ENCODE data around the gene ZNF804A. TPM values are rescaled to one million over a fixed set of nuclear protein-coding genes. Genes with fewer than 3 reads are reported as not detected.

Gene ZNF804A
- total RNA-seq, 1 donor from 2014 or later = 0.32 TPM

DNA sequence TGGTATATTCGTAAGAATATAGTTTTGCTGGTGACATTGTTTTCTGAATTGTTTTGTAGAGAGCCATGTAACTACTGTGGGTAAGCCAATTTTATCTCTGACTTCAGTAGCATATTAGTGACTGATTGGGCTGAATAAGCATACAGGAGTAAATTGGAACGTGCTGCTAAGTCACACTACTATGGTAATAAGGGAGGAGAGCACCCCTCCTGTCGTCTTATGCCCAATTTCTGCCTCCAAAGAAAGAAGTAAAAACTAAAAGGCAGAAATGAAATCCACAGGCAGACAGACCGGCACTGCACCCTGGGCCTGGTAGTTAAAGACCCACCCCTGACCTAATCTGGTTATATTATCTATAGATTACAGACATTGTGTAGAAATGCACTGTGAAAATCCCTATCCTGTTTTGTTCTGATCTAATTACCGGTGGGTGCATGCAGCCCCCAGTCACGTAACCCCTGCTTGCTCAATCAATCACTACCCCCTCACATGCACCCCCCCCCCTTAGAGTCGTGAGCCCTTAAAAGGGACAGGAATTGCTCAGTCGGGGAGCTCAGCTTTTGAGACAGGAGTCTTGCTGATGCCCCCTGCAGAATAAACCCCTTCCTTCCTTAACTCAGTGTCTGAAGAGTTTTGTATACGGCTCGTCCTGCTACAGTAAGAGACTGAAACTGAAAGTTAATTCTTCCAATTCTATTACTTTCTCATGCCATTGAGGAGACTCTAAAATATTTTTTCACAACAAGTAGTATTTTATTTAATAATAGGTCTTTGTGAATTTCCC is 167.0 kb downstream of the ZNF804A start:
- H3K4me3 Mint-ChIP-seq (ENCODE audit: unreplicated experiment) = no peak overlapping the region
- H3K27me3 Mint-ChIP-seq (ENCODE audit: low read depth, unreplicated experiment) = no peaks in the 10 kb centered on the region
- Histone ChIP-seq H4K20me1 (ENCODE audit: insufficient read depth, low read length) (no peaks in the 10 kb centered on the region), H3K4me1 (ENCODE audit: insufficient read depth, low read length) (no peaks in the 10 kb centered on the region), H3K4me2 (ENCODE audit: low read length) (no peak overlapping the region), H3K27me3 (ENCODE audit: insufficient read depth, low read length) (no peaks in the 10 kb centered on the region), H3K4me3 (ENCODE audit: insufficient read depth, low read depth, low read length) (no peak overlapping the region), H3K9ac (ENCODE audit: low read length) (no peak overlapping the region), H2AFZ (ENCODE audit: low read depth, low read length) (no peak overlapping the region), H3K36me3 (ENCODE audit: insufficient read depth, low read length) (no peaks in the 10 kb centered on the region), H3K79me2 (ENCODE audit: insufficient read depth, low read length) (no peaks in the 10 kb centered on the region), H3K9me3 (ENCODE audit: insufficient read depth, low read depth, low read length) (no peaks in the 10 kb centered on the region), H3K27ac (ENCODE audit: low read depth, low read length) (no peak overlapping the region)
- H3K9me3 Mint-ChIP-seq (ENCODE audit: unreplicated experiment) = no peaks in the 10 kb centered on the region
- FAIRE-seq (no peak), DNase-seq (ENCODE audit: low read depth) (no peak)
- H3K27ac Mint-ChIP-seq (ENCODE audit: unreplicated experiment) = no peak overlapping the region
- H3K4me1 Mint-ChIP-seq (ENCODE audit: low read depth, unreplicated experiment) = no peaks in the 10 kb centered on the region
- TF ChIP-seq EZH2 (IDR thresholded peaks at IDR 0.05; ENCODE audit: insufficient read depth, low read length) = no peak
- TF ChIP-seq, protein P1, sequence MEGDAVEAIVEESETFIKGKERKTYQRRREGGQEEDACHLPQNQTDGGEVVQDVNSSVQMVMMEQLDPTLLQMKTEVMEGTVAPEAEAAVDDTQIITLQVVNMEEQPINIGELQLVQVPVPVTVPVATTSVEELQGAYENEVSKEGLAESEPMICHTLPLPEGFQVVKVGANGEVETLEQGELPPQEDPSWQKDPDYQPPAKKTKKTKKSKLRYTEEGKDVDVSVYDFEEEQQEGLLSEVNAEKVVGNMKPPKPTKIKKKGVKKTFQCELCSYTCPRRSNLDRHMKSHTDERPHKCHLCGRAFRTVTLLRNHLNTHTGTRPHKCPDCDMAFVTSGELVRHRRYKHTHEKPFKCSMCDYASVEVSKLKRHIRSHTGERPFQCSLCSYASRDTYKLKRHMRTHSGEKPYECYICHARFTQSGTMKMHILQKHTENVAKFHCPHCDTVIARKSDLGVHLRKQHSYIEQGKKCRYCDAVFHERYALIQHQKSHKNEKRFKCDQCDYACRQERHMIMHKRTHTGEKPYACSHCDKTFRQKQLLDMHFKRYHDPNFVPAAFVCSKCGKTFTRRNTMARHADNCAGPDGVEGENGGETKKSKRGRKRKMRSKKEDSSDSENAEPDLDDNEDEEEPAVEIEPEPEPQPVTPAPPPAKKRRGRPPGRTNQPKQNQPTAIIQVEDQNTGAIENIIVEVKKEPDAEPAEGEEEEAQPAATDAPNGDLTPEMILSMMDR (IDR thresholded peaks at IDR 0.05; ENCODE audit: insufficient read depth, low read depth, low read length) = no peak
- H3K36me3 Mint-ChIP-seq (ENCODE audit: low read depth, unreplicated experiment) = no peaks in the 10 kb centered on the region

- Histone ChIP-seq H2AFZ (ENCODE audit: low read depth, low read length) (no peak overlapping the region), H4K20me1 (ENCODE audit: insufficient read depth, low read length) (no peaks in the 10 kb centered on the region), H3K4me3 (ENCODE audit: insufficient read depth, low read depth, low read length) (no peak overlapping the region), H3K4me2 (ENCODE audit: low read length) (no peak overlapping the region), H3K27ac (ENCODE audit: low read depth, low read length) (no peak overlapping the region), H3K79me2 (ENCODE audit: insufficient read depth, low read length) (no peaks in the 10 kb centered on the region), H3K4me1 (ENCODE audit: insufficient read depth, low read length) (no peaks in the 10 kb centered on the region), H3K36me3 (ENCODE audit: insufficient read depth, low read length) (no peaks in the 10 kb centered on the region), H3K9ac (ENCODE audit: low read length) (no peak overlapping the region), H3K27me3 (ENCODE audit: insufficient read depth, low read length) (no peaks in the 10 kb centered on the region), H3K9me3 (ENCODE audit: insufficient read depth, low read depth, low read length) (no peaks in the 10 kb centered on the region)
- no peak for DNase-seq (ENCODE audit: low read depth)
- FAIRE-seq = no peak
- Mint-ChIP-seq H3K27me3 (ENCODE audit: low read depth, unreplicated experiment) (no peaks in the 10 kb centered on the region), H3K9me3 (ENCODE audit: unreplicated experiment) (no peaks in the 10 kb centered on the region), H3K27ac (ENCODE audit: unreplicated experiment) (no peak overlapping the region), H3K36me3 (ENCODE audit: low read depth, unreplicated experiment) (no peaks in the 10 kb centered on the region), H3K4me3 (ENCODE audit: unreplicated experiment) (no peak overlapping the region), H3K4me1 (ENCODE audit: low read depth, unreplicated experiment) (no peaks in the 10 kb centered on the region)
- TF ChIP-seq EZH2 (IDR thresholded peaks at IDR 0.05; ENCODE audit: insufficient read depth, low read length) = no peak
- TF ChIP-seq, protein P1 (IDR thresholded peaks at IDR 0.05; ENCODE audit: insufficient read depth, low read depth, low read length) = no peak
These were observed 168.7 kb downstream of the ZNF804A start for GRCh38 chr2:184767059-184767458.

DNA sequence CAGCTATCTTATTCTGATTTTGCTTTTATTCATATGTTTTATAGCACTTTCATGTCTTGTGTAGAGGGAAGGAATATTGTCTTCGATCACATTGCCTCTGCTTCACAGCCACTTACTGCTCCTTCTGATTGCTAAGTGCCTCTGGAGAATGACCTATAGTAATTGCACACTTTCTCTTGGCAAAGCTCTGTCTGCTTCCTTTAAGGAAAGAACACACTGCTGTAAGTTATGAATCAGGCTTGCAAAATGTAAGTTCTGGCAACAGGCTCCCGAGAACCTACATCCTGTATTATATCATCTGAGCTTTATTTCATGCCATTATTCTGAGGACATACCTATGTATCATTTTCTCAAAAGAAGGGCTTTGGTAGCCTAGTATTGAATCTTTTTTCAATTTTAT is 170.7 kb downstream of the ZNF804A start:
- H3K36me3 Mint-ChIP-seq (ENCODE audit: low read depth, unreplicated experiment) = no peaks in the 10 kb centered on the region
- Histone ChIP-seq H3K4me2 (ENCODE audit: low read length) (peak overlapping the region; percentile 2), H3K27me3 (ENCODE audit: insufficient read depth, low read length) (no peaks in the 10 kb centered on the region), H3K27ac (ENCODE audit: low read depth, low read length) (no peak overlapping the region), H3K4me1 (ENCODE audit: insufficient read depth, low read length) (no peaks in the 10 kb centered on the region), H3K36me3 (ENCODE audit: insufficient read depth, low read length) (no peaks in the 10 kb centered on the region), H3K4me3 (ENCODE audit: insufficient read depth, low read depth, low read length) (no peak overlapping the region), H3K9me3 (ENCODE audit: insufficient read depth, low read depth, low read length) (no peaks in the 10 kb centered on the region), H3K79me2 (ENCODE audit: insufficient read depth, low read length) (no peaks in the 10 kb centered on the region), H4K20me1 (ENCODE audit: insufficient read depth, low read length) (no peaks in the 10 kb centered on the region), H2AFZ (ENCODE audit: low read depth, low read length) (no peak overlapping the region), H3K9ac (ENCODE audit: low read length) (no peak overlapping the region)
- TF ChIP-seq, protein P1 (IDR thresholded peaks at IDR 0.05; ENCODE audit: insufficient read depth, low read depth, low read length) = no peak
- TF ChIP-seq EZH2 (IDR thresholded peaks at IDR 0.05; ENCODE audit: insufficient read depth, low read length) = no peak
- H3K27me3 Mint-ChIP-seq (ENCODE audit: low read depth, unreplicated experiment) = no peaks in the 10 kb centered on the region
- no peaks in the 10 kb centered on the region for H3K4me1 Mint-ChIP-seq (ENCODE audit: low read depth, unreplicated experiment)
- H3K27ac Mint-ChIP-seq (ENCODE audit: unreplicated experiment) = no peak overlapping the region
- DNase-seq (ENCODE audit: low read depth) (peak; percentile 70), FAIRE-seq (no peak)
- H3K4me3 Mint-ChIP-seq (ENCODE audit: unreplicated experiment) = no peak overlapping the region
- no peaks in the 10 kb centered on the region for H3K9me3 Mint-ChIP-seq (ENCODE audit: unreplicated experiment)

Data from astrocyte (in vitro differentiated cells and primary cell).